Activated T-helper 1 cell treated with anti-CD3 and anti-CD28 coated beads, Interleukin-12 subunit alpha, Interleukin-12 subunit beta, Interleukin-2, Interleukin-4 antibody, amounts not matched to agents 30 ng/mL and 10 ng/mL and 1 ng/mL, durations not matched to agents 14 hours and 24 hours and 36 hours (primary cell): ENCODE data around the gene TCF7L2. TPM values are rescaled to one million over a fixed set of nuclear protein-coding genes. Genes with fewer than 3 reads are reported as not detected.
A peak's percentile ranks its signal among the peaks of the same experiment; 100 is the strongest.

Experiments
- DNase-seq: peaks from one replicate; pipeline ENCODE4 v3.0.0; 2021; ENCODE audit warnings: low spot score
- H3K27ac Mint-ChIP-seq: one replicate; pipeline ENCODE4 v1.8.0; 2021; ENCODE audit warnings: mild to moderate bottlenecking, mixed read lengths
- H3K27me3 Mint-ChIP-seq: one replicate; pipeline ENCODE4 v1.8.0; 2022; ENCODE audit warnings: mild to moderate bottlenecking, moderate library complexity, mixed read lengths; ENCODE audit not compliant: insufficient read depth
- H3K36me3 Mint-ChIP-seq: one replicate; pipeline ENCODE4 v1.8.0; 2021; ENCODE audit warnings: low read depth, mixed read lengths
- H3K4me1 Mint-ChIP-seq: one replicate; pipeline ENCODE4 v1.8.0; 2021; ENCODE audit warnings: low read depth, mixed read lengths
- H3K4me3 Mint-ChIP-seq: one replicate; pipeline ENCODE4 v1.8.0; 2021; ENCODE audit warnings: mild to moderate bottlenecking, moderate library complexity, mixed read lengths
- H3K9me3 Mint-ChIP-seq: one replicate; pipeline ENCODE4 v1.8.0; 2021; ENCODE audit warnings: mixed read lengths
- intact Hi-C: fragments of 100-400 bp; cut with micrococcal nuclease; formaldehyde crosslinking; loops from one replicate; pipeline ENCODE4 v1.15.1; 2024
- total RNA-seq: library from RNA; stranded (reverse); gene quantifications from 2 replicates; pipeline ENCODE4 v1.2.3, GENCODE V29; 2022

The TCF7L2 gene
- total RNA-seq, 1 donor from 2014 or later: 0.36 TPM

DNA sequence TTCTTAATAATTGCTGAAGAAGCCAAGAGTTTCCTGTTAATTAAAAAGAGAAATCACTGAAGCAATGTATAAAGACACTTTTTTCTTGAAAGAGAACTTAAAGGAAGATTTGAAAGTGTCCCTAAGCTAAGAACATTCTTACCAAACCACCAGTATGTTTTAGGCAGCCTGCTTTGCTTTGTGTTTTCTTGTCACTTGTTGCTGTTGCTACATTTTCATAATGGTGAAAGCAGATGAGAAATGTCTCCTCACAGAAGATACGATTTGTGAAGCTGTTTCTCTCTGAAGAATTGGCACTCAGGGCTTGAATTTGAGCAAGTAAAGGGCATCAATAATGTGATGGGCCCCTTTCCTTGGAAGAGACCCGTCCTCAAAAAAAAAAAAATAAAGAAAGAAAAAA lies 30.9 kb downstream of the TCF7L2 start:
- intact Hi-C loops: loop anchor here (1.0 to 10.0 kb wide), 4 partner anchors 26 to 704 kb away; no protein-coding TSS in a partner anchor
- Mint-ChIP-seq H3K27me3 (peaks cover 74% of the 10 kb centered on the region), H3K9me3 (peaks cover 5% of the 10 kb centered on the region), H3K4me1 (peaks cover 9% of the 10 kb centered on the region), H3K36me3 (no peaks in the 10 kb centered on the region), H3K27ac (no peak overlapping the region), H3K4me3 (no peak overlapping the region)
- DNase-seq: no peak

DNA sequence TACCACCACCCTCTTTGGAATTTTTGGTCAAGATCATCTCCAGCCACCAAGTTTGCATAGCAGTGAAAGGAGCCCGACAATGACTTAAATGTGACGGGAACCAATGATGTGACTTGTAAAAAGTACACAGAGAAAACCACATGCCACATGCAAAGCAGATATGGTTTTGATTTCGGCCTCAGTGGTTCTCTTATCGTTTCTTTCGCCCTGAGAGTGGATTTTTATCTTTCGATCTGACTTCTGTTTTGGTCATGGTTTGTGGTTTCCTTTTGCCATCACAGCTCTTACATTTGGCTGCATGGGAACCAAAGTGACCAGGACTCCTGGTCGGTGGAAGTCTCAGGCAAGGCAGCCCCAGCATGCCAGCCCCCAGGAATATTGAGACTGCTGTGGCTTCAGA lies 31.5 kb downstream of the TCF7L2 start:
- H3K36me3 Mint-ChIP-seq: no peaks in the 10 kb centered on the region
- intact Hi-C loops: loop anchor here (1.0 to 10.0 kb wide), 4 partner anchors 26 to 703 kb away; no protein-coding TSS in a partner anchor
- H3K27ac Mint-ChIP-seq: peak overlapping the region; percentile 75
- H3K4me3 Mint-ChIP-seq: no peak overlapping the region
- peaks cover 5% of the 10 kb centered on the region for H3K9me3 Mint-ChIP-seq
- H3K4me1 Mint-ChIP-seq: peaks cover 9% of the 10 kb centered on the region
- peaks cover 74% of the 10 kb centered on the region for H3K27me3 Mint-ChIP-seq
- DNase-seq: peak; percentile 8

- Mint-ChIP-seq H3K9me3 (peaks cover 5% of the 10 kb centered on the region), H3K27me3 (peaks cover 74% of the 10 kb centered on the region), H3K4me1 (peaks cover 9% of the 10 kb centered on the region), H3K4me3 (no peak overlapping the region), H3K36me3 (no peaks in the 10 kb centered on the region), H3K27ac (no peak overlapping the region)
- intact Hi-C loops: loop anchor here (10.0 kb wide), 1 partner anchor 701 kb away; no protein-coding TSS in a partner anchor
- DNase-seq: no peak
Measured at GRCh38 chr10:112983444-112984056, 33.5 kb downstream of the TCF7L2 start.

GRCh38 chr10:112984756-112985155 lies 34.7 kb downstream of the TCF7L2 start:
- intact Hi-C loops: loop anchor here (10.0 kb wide), 1 partner anchor 700 kb away; no protein-coding TSS in a partner anchor
- peaks cover 5% of the 10 kb centered on the region for H3K9me3 Mint-ChIP-seq
- no peaks in the 10 kb centered on the region for H3K36me3 Mint-ChIP-seq
- H3K27ac Mint-ChIP-seq: no peak overlapping the region
- peaks cover 73% of the 10 kb centered on the region for H3K27me3 Mint-ChIP-seq
- no peak overlapping the region for H3K4me3 Mint-ChIP-seq
- H3K4me1 Mint-ChIP-seq: peaks cover 9% of the 10 kb centered on the region
- DNase-seq: no peak

- Mint-ChIP-seq H3K4me3 (no peak overlapping the region), H3K36me3 (no peaks in the 10 kb centered on the region), H3K9me3 (peaks cover 5% of the 10 kb centered on the region), H3K4me1 (peaks cover 9% of the 10 kb centered on the region), H3K27ac (no peak overlapping the region), H3K27me3 (peaks cover 80% of the 10 kb centered on the region)
- intact Hi-C loops: loop anchor here (10.0 kb wide), 1 partner anchor 699 kb away; no protein-coding TSS in a partner anchor
- DNase-seq: no peak
Measured at GRCh38 chr10:112985690-112986543, 35.9 kb downstream of the TCF7L2 start.

GRCh38 chr10:112986544-112987190 lies 36.6 kb downstream of the TCF7L2 start:
- H3K36me3 Mint-ChIP-seq: no peaks in the 10 kb centered on the region
- peaks cover 1% of the 10 kb centered on the region for H3K9me3 Mint-ChIP-seq
- no peak for DNase-seq
- no peak overlapping the region for H3K4me3 Mint-ChIP-seq
- H3K4me1 Mint-ChIP-seq: peaks cover 3% of the 10 kb centered on the region
- no peak overlapping the region for H3K27ac Mint-ChIP-seq
- intact Hi-C loops: loop anchor here (10.0 kb wide), 1 partner anchor 698 kb away; no protein-coding TSS in a partner anchor
- H3K27me3 Mint-ChIP-seq: peaks cover 76% of the 10 kb centered on the region

- intact Hi-C loops: loop anchor here (10.0 kb wide), 1 partner anchor 696 kb away; no protein-coding TSS in a partner anchor
Measured at GRCh38 chr10:112988839-112989406, 38.9 kb downstream of the TCF7L2 start.

GRCh38 chr10:112989826-112990225 lies 39.8 kb downstream of the TCF7L2 start:
- no peaks in the 10 kb centered on the region for H3K36me3 Mint-ChIP-seq
- DNase-seq: no peak
- intact Hi-C loops: loop anchor here (10.0 kb wide), 1 partner anchor 695 kb away; no protein-coding TSS in a partner anchor
- H3K4me1 Mint-ChIP-seq: no peaks in the 10 kb centered on the region
- no peaks in the 10 kb centered on the region for H3K9me3 Mint-ChIP-seq
- H3K27me3 Mint-ChIP-seq: peaks cover 66% of the 10 kb centered on the region
- no peak overlapping the region for H3K27ac Mint-ChIP-seq
- H3K4me3 Mint-ChIP-seq: no peak overlapping the region

More at GRCh38 chr10:112988839-112989406, 38.9 kb downstream of the TCF7L2 start:
- no peak overlapping the region for H3K27ac Mint-ChIP-seq
- no peak for DNase-seq
- H3K36me3 Mint-ChIP-seq: no peaks in the 10 kb centered on the region
- H3K27me3 Mint-ChIP-seq: peaks cover 68% of the 10 kb centered on the region
- H3K4me3 Mint-ChIP-seq: no peak overlapping the region
- H3K9me3 Mint-ChIP-seq: no peaks in the 10 kb centered on the region
- no peaks in the 10 kb centered on the region for H3K4me1 Mint-ChIP-seq

DNA sequence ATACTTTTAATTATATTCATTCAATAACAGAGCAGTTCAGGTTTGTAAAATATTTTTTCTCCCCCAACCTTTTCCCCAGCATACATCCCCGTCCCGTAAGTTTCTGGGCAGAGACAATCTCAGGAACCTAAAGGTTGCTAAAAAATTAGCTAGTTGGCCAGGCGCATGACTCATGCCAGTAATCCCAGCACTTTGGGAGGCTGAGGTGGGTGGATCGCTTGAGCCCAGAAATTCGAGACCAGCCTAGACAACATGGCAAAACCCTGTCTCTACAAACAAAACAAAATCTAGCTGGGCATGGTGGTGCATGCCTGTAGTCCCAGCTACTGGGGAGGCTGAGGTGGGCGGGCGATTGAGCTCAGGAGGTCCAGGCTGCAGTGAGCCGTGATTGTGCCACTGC lies 40.2 kb downstream of the TCF7L2 start:
- intact Hi-C loops: no loop called here
- H3K9me3 Mint-ChIP-seq: no peaks in the 10 kb centered on the region
- DNase-seq: no peak
- H3K27ac Mint-ChIP-seq: no peak overlapping the region
- no peaks in the 10 kb centered on the region for H3K4me1 Mint-ChIP-seq
- peaks cover 63% of the 10 kb centered on the region for H3K27me3 Mint-ChIP-seq
- H3K4me3 Mint-ChIP-seq: no peak overlapping the region
- no peaks in the 10 kb centered on the region for H3K36me3 Mint-ChIP-seq

GRCh38 chr10:112991888-112992491 lies 41.9 kb downstream of the TCF7L2 start:
- Mint-ChIP-seq H3K9me3 (no peaks in the 10 kb centered on the region), H3K27me3 (peaks cover 64% of the 10 kb centered on the region), H3K4me1 (no peaks in the 10 kb centered on the region), H3K27ac (no peak overlapping the region), H3K36me3 (no peaks in the 10 kb centered on the region), H3K4me3 (no peak overlapping the region)
- no peak for DNase-seq
- intact Hi-C loops: no loop called here

DNA sequence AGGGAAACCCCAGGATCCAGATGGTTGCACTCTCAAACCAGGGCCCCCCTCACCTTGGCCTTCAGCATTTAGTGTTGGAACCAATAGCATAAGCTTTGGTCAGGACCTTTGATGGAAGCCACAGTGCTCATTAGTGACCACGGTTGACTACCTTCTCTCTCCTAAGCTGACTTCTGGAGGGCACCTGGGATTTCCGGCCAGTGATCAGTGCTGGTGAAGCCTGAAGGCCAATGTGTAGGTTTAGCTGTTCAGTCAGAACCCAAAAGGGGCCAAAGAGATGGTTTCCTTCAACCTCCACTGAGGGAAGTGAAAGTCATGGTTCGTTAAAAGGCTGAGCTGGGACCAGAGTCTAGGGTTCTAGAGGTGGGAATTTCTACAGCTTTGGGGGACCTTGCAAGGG lies 46.4 kb downstream of the TCF7L2 start:
- peaks cover 63% of the 10 kb centered on the region for H3K27me3 Mint-ChIP-seq

DNA sequence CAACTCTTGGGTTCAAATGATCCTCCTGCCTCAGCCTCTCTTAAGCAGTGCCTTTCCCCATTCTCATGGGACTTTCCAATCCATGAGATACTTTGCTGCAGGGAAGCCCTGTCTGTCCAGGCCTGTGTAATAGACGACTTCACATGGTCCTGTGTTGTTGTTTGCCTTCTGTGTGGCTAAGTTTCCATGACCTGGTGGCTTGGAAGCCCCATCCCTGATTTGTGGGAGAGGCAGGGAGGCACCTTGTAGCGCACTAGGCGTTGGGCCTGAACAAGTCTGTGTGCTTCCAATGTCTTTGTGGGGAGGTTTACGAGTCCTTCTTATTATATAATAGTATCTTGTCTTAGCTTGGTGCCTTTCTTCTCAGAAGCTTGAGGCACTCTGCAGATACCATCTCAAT lies 49.1 kb downstream of the TCF7L2 start:
- Mint-ChIP-seq H3K27ac (no peak overlapping the region), H3K4me1 (no peaks in the 10 kb centered on the region), H3K9me3 (no peaks in the 10 kb centered on the region), H3K36me3 (no peaks in the 10 kb centered on the region), H3K4me3 (no peak overlapping the region), H3K27me3 (peaks cover 64% of the 10 kb centered on the region)
- intact Hi-C loops: no loop called here
- no peak for DNase-seq

More for the DNA sequence above, 46.4 kb downstream of the TCF7L2 start:
- no peak overlapping the region for H3K27ac Mint-ChIP-seq
- intact Hi-C loops: no loop called here
- no peaks in the 10 kb centered on the region for H3K9me3 Mint-ChIP-seq
- no peak for DNase-seq
- no peak overlapping the region for H3K4me3 Mint-ChIP-seq
- H3K36me3 Mint-ChIP-seq: no peaks in the 10 kb centered on the region
- no peaks in the 10 kb centered on the region for H3K4me1 Mint-ChIP-seq
